Small intestine (tissue), 7 donors: ENCODE data around the gene HIVEP1. TPM values are rescaled to one million over a fixed set of nuclear protein-coding genes. Genes with fewer than 3 reads are reported as not detected.
A peak's percentile ranks its signal among the peaks of the same experiment; 100 is the strongest.

Experiments
- DNase-seq, 2 donors: peaks; one replicate each; pipeline versions ENCODE4 v3.0.0 to v3.0.0-alpha.2; 2013
- FAIRE-seq: peaks from 2 replicates; lab custom pipeline; 2012; peaks lifted over from hg19 to GRCh38; lab: Jason Lieb, UNC
- H3K27ac ChIP-seq, 3 donors: one replicate each; pipeline ENCODE4 v1.5.1; 2013; ENCODE audit warnings: low read length in 2 of 3, mild to moderate bottlenecking in 2 of 3, control low read depth in 1 of 3, inconsistent platforms in 1 of 3, low read depth in 1 of 3, moderate library complexity in 1 of 3
- H3K27me3 ChIP-seq, 3 donors: one replicate each; pipeline ENCODE4 v1.6.1; 2013; ENCODE audit warnings: low read length in 3 of 3, inconsistent platforms in 1 of 3; ENCODE audit not compliant: control insufficient read depth in 3 of 3, insufficient read depth in 3 of 3
- H3K36me3 ChIP-seq, 3 donors: one replicate each; pipeline ENCODE4 v1.6.1; 2013; ENCODE audit warnings: low read length in 3 of 3, inconsistent platforms in 1 of 3, low read depth in 1 of 3, mild to moderate bottlenecking in 1 of 3, moderate library complexity in 1 of 3; ENCODE audit not compliant: control insufficient read depth in 3 of 3, insufficient read depth in 2 of 3
- H3K4me1 ChIP-seq, 3 donors: one replicate each; pipeline ENCODE4 v1.6.1; 2013; ENCODE audit warnings: low read length in 2 of 3, inconsistent platforms in 1 of 3, low read depth in 1 of 3, mild to moderate bottlenecking in 1 of 3, moderate library complexity in 1 of 3; ENCODE audit not compliant: control insufficient read depth in 3 of 3, insufficient read depth in 2 of 3
- H3K4me3 ChIP-seq, 3 donors: one replicate each; pipeline ENCODE4 v1.5.1; 2013; ENCODE audit warnings: low read length in 3 of 3, control low read depth in 1 of 3, inconsistent platforms in 1 of 3, low read depth in 1 of 3, mild to moderate bottlenecking in 1 of 3, moderate library complexity in 1 of 3
- H3K9me3 ChIP-seq, 2 donors: one replicate each; pipeline ENCODE4 v1.6.1; 2013; ENCODE audit warnings: low read depth in 1 of 2, low read length in 1 of 2; ENCODE audit not compliant: control insufficient read depth in 2 of 2, insufficient read depth in 1 of 2
- WGBS, 3 donors: extraction: QIAGEN DNeasy Blood & Tissue Kit; methylation state at CpG; one replicate each; pipeline ENCODE4 v1.1.7; 2013; 5-methylcytosine and 5-hydroxymethylcytosine counted together
- polyA plus RNA-seq, 4 donors: library from polyadenylated mRNA; stranded (reverse) in 3 of 4; unstranded in 1 of 4; fragments of 200-250 nt in 3 of 4; fragments of 120-200 nt in 1 of 4; gene quantifications; one replicate each; pipeline versions ENCODE4 v1.2.1 to v1.2.3, GENCODE V29; 2013
- donor health status: healthy with polysubstance abuse.
- donor health status: control.
- donor health status: control.
- donor health status: Bipolar disorder and iron deficiency.
- donor health status: healthy.

The HIVEP1 gene
- polyA plus RNA-seq, 4 donors, result 4.9 to 25.4 (median 6.4) TPM

GRCh38 chr6:12118607-12119006 is 106.5 kb downstream of the HIVEP1 start:
- peaks cover 0 to 11% of the 10 kb centered on the region in 2 donors for H3K9me3 ChIP-seq
- FAIRE-seq, result no peak
- peaks cover 8 to 28% (median 9%) of the 10 kb centered on the region in 3 donors for H3K36me3 ChIP-seq
- DNase-seq, result no peak
- no peaks in the 10 kb centered on the region for H3K27me3 ChIP-seq
- H3K4me3 ChIP-seq, result no peak overlapping the region
- peaks cover 2 to 6% (median 3%) of the 10 kb centered on the region in 3 donors for H3K4me1 ChIP-seq
- H3K27ac ChIP-seq, result no peak overlapping the region

GRCh38 chr6:12119085-12119588 is 107.0 kb downstream of the HIVEP1 start:
- Histone ChIP-seq H3K36me3 (peaks cover 8 to 30% (median 9%) of the 10 kb centered on the region in 3 donors), H3K4me1 (peaks cover 2 to 6% (median 3%) of the 10 kb centered on the region in 3 donors), H3K9me3 (peaks cover 0 to 11% of the 10 kb centered on the region in 2 donors), H3K27me3 (no peaks in the 10 kb centered on the region), H3K27ac (peak overlapping the region in 1 of 3 donors; percentile 1), H3K4me3 (no peak overlapping the region)
- FAIRE-seq (no peak), DNase-seq (peak; percentile 18 to 53)
- WGBS, 3 donors, result 14 to 25% (median 21%) methylated on average over 2 of the region's 2 CpGs

- 86 to 90% (median 90%) methylated on average over 4 of the region's 4 CpGs for WGBS, 3 donors
These were observed 113.3 kb downstream of the HIVEP1 start for GRCh38 chr6:12125396-12125795.

GRCh38 chr6:12126051-12126450 is 113.9 kb downstream of the HIVEP1 start:
- no peaks in the 10 kb centered on the region for H3K4me1 ChIP-seq
- no peak overlapping the region for H3K27ac ChIP-seq
- 79 to 88% (median 88%) methylated on average over 1 of the region's 1 CpG for WGBS, 3 donors
- H3K36me3 ChIP-seq, result peaks cover 2 to 30% (median 3%) of the 10 kb centered on the region in 3 donors
- H3K4me3 ChIP-seq, result no peak overlapping the region
- H3K9me3 ChIP-seq, result peaks cover 0 to 5% of the 10 kb centered on the region in 2 donors
- FAIRE-seq (no peak), DNase-seq (no peak)
- H3K27me3 ChIP-seq, result no peaks in the 10 kb centered on the region

More at GRCh38 chr6:12125396-12125795, 113.3 kb downstream of the HIVEP1 start:
- peaks cover 4 to 32% (median 6%) of the 10 kb centered on the region in 3 donors for H3K36me3 ChIP-seq
- no peak overlapping the region for H3K27ac ChIP-seq
- peaks cover 0 to 5% of the 10 kb centered on the region in 2 donors for H3K9me3 ChIP-seq
- H3K4me3 ChIP-seq, result no peak overlapping the region
- H3K4me1 ChIP-seq, result no peaks in the 10 kb centered on the region
- FAIRE-seq (no peak), DNase-seq (no peak)
- H3K27me3 ChIP-seq, result no peaks in the 10 kb centered on the region

- H3K9me3 ChIP-seq, result no peaks in the 10 kb centered on the region
- DNase-seq, result no peak
- H3K27ac ChIP-seq, result no peak overlapping the region
- H3K36me3 ChIP-seq, result peaks cover 2 to 9% (median 2%) of the 10 kb centered on the region in 3 donors
- H3K4me3 ChIP-seq, result no peak overlapping the region
- no peaks in the 10 kb centered on the region for H3K27me3 ChIP-seq
- H3K4me1 ChIP-seq, result no peaks in the 10 kb centered on the region
- no peak for FAIRE-seq
- WGBS, 3 donors, result 13 to 59% (median 46%) methylated on average over 1 of the region's 1 CpG
These were observed 117.4 kb downstream of the HIVEP1 start for GRCh38 chr6:12129523-12129922.

GRCh38 chr6:12132351-12133222 is 120.5 kb downstream of the HIVEP1 start:
- Histone ChIP-seq H3K4me3 (no peak overlapping the region), H3K9me3 (no peaks in the 10 kb centered on the region), H3K27ac (no peak overlapping the region), H3K4me1 (no peaks in the 10 kb centered on the region), H3K27me3 (no peaks in the 10 kb centered on the region), H3K36me3 (peaks cover 2 to 10% (median 6%) of the 10 kb centered on the region in 3 donors)
- FAIRE-seq (no peak), DNase-seq (no peak)
- WGBS, 3 donors, result 65 to 80% (median 79%) methylated on average over 4 of the region's 4 CpGs

GRCh38 chr6:12134581-12134980 is 122.5 kb downstream of the HIVEP1 start:
- WGBS, 3 donors, result 72 to 87% (median 85%) methylated on average over 1 of the region's 1 CpG
- Histone ChIP-seq H3K4me1 (no peaks in the 10 kb centered on the region), H3K36me3 (peaks cover 2 to 24% (median 6%) of the 10 kb centered on the region in 3 donors), H3K4me3 (no peak overlapping the region), H3K27ac (no peak overlapping the region), H3K27me3 (no peaks in the 10 kb centered on the region), H3K9me3 (peaks cover 0 to 14% of the 10 kb centered on the region in 2 donors)
- FAIRE-seq, result no peak
- DNase-seq, result no peak

- H3K9me3 ChIP-seq, result peaks cover 0 to 18% of the 10 kb centered on the region in 2 donors
- DNase-seq (no peak), FAIRE-seq (no peak)
- no peaks in the 10 kb centered on the region for H3K4me1 ChIP-seq
- WGBS, 3 donors, result 93 to 97% (median 96%) methylated on average over 2 of the region's 2 CpGs
- no peaks in the 10 kb centered on the region for H3K27me3 ChIP-seq
- no peak overlapping the region for H3K27ac ChIP-seq
- peaks cover 2 to 28% (median 6%) of the 10 kb centered on the region in 3 donors for H3K36me3 ChIP-seq
- H3K4me3 ChIP-seq, result no peak overlapping the region
These were observed 122.9 kb downstream of the HIVEP1 start for GRCh38 chr6:12134991-12135390.
